NCI-H460 (cell line): ENCODE results near the gene DKK3. TPM values are rescaled to one million over a fixed set of nuclear protein-coding genes. Genes with fewer than 3 reads are reported as not detected.

Experiments
- DNase-seq: peaks from one replicate; pipeline ENCODE4 v3.0.0-alpha.2; 2016; ENCODE audit warnings: low read depth; ENCODE audit errors: extremely low read depth
- total RNA-seq: library from RNA; depleted of rRNA; stranded (reverse); fragments of >200 nt; shearing (Covaris generic); gene quantifications from 2 replicates; pipeline ENCODE4 v1.2.3, GENCODE V29; 2014

The DKK3 gene
- total RNA-seq, 1 experiment from 2014 or later: 0.74 TPM

- no peak for DNase-seq
Observed at GRCh38 chr11:12031856-12032544, 23.6 kb upstream of the DKK3 start.

GRCh38 chr11:12029738-12030363 lies 21.4 kb upstream of the DKK3 start:
- DNase-seq: no peak

GRCh38 chr11:12029119-12029518 lies 20.7 kb upstream of the DKK3 start:
- no peak for DNase-seq

- DNase-seq: no peak
Observed at GRCh38 chr11:12028303-12028702, 19.9 kb upstream of the DKK3 start.

GRCh38 chr11:12026331-12027211 lies 18.1 kb upstream of the DKK3 start:
- no peak for DNase-seq

GRCh38 chr11:12024254-12024926 lies 16.0 kb upstream of the DKK3 start:
- DNase-seq: no peak

- DNase-seq: no peak
Observed at GRCh38 chr11:12023015-12023414, 14.6 kb upstream of the DKK3 start.

GRCh38 chr11:12020546-12020945 lies 12.1 kb upstream of the DKK3 start:
- no peak for DNase-seq

GRCh38 chr11:12019866-12020416 lies 11.5 kb upstream of the DKK3 start:
- no peak for DNase-seq

- DNase-seq: no peak
Observed at GRCh38 chr11:12019337-12019736, 10.9 kb upstream of the DKK3 start.

GRCh38 chr11:12017865-12018453 lies 9.5 kb upstream of the DKK3 start:
- DNase-seq: no peak

- DNase-seq: no peak
Observed at GRCh38 chr11:12017243-12017678, 8.8 kb upstream of the DKK3 start.

GRCh38 chr11:12016246-12016645 lies 7.8 kb upstream of the DKK3 start:
- DNase-seq: no peak

- no peak for DNase-seq
Observed at GRCh38 chr11:12015486-12015885, 7.1 kb upstream of the DKK3 start.

- DNase-seq: no peak
Observed at GRCh38 chr11:12013781-12014180, 5.4 kb upstream of the DKK3 start.

- no peak for DNase-seq
Observed at GRCh38 chr11:12009617-12010321, 1.3 kb upstream of the DKK3 start.

- DNase-seq: no peak
Observed at GRCh38 chr11:12008790-12009616, 577 bp upstream of the DKK3 start.

- DNase-seq: no peak
Observed at GRCh38 chr11:12007230-12007593, 1.2 kb downstream of the DKK3 start.
